ENCODE data around the gene NUP153. TPM values are rescaled to one million over a fixed set of nuclear protein-coding genes. Genes with fewer than 3 reads are reported as not detected.
"Not testable (repeated sequence)": the region's sequence is repeated elsewhere in the genome, so short reads cannot be mapped to it uniquely, and the experiment has no call there.

NUP153 gene
- total RNA-seq, 1 donor from 2014 or later, result 48.6 TPM

DNA sequence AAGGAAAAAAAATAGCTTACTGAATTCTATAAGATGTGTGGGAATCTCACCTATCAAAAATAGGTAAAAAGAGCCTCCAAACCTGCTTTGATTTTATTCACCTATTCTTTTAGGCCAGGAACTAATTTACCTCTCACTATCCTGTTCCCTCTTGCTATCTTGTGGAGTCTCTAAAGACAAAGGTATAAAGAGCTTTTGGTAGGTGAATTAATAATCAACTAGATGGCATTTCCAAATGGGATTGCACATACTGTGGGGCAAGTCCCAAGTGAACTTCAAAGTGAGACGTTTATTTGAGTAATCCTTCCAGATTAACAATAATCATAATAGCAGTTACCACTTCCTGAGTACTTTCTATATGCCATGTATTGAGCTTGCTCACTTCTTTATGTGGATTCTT is 103.8 kb downstream of the NUP153 start:
- DNase-seq (ENCODE audit: low read depth), result peak; percentile 73

DNA sequence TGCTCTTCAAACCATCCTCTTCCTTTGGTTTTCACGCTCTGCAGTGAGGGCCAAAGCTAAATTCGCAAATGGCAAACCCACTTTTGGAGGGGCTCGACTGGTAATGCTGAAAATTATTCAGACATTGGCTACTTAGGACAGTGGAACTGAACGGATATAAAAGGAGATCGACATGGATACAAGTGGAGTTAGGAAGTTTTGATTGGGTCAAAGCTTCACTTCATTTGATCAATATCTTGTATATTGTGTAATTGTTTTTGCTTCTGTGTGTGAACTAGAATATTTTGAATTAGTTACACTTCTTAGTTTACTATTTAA is 105.4 kb downstream of the NUP153 start:
- no peak for DNase-seq (ENCODE audit: low read depth)

DNA sequence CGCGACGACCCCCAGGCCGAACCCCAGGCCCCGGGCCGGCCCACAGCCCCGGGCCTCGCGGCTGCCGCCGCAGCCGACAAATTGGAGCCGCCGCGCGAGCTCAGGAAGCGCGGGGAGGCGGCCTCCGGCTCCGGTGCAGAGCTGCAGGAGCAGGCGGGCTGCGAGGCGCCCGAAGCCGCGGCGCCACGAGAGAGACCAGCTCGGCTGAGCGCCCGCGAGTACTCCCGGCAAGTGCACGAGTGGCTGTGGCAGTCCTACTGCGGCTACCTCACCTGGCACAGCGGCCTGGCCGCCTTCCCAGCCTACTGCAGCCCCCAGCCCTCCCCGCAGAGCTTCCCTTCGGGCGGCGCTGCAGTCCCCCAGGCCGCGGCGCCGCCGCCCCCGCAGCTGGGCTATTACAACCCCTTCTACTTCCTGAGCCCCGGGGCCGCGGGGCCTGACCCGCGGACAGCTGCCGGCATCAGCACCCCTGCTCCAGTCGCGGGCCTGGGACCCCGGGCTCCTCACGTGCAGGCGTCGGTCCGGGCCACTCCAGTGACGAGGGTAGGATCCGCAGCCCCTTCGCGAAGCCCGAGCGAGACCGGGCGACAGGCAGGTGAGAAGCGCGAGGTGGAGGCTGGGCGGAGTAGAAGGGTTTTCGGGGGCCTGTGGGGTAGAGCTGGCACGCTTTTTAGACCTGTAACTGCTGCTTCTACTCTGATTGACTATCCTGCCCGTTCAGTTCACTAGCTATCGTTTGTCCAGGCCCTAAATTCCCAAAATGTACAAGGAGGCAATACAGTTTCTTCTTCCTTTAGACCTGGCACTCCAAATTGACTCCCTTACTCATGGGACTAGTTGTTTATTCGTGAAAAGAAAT is 106.0 kb downstream of the NUP153 start:
- no peak for DNase-seq (ENCODE audit: low read depth)

DNA sequence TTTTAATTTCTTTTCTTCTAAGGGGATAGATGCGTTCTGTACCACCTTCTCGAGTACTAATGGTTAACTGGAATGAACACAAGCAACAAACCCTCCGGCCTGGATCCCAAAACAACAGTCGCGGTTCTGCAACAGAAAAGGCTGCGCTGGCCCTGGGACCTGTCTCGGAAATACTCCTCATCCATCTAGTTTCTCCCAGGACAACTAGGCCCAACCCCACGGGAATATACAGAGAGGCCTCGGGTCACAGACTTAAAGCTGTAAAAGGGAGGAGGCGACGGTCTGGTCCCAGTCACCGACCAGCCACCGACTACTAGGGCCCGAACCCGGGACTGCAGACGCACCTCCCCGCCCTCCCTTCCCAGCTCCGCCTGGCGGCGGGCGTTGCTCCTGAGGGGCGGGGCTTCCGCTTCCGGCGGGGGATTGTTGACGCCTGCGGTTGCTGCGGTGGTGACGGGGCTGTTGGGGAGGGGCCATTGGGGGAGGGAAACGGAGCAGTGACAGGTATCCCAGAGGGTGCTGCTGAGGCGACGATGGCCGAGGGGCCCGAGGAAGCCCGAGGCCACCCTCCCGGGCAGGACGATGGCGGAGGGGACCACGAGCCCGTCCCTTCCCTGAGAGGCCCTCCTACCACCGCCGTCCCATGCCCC is 106.7 kb downstream of the NUP153 start, which contains the start of gene FAM8A1:
Gene FAM8A1, plus strand, starts transcription at position 426 of the 650 bp plus-strand sequence. Its CDS starts 108 bp downstream, at position 534.
- peak; percentile 77 for DNase-seq (ENCODE audit: low read depth)

DNA sequence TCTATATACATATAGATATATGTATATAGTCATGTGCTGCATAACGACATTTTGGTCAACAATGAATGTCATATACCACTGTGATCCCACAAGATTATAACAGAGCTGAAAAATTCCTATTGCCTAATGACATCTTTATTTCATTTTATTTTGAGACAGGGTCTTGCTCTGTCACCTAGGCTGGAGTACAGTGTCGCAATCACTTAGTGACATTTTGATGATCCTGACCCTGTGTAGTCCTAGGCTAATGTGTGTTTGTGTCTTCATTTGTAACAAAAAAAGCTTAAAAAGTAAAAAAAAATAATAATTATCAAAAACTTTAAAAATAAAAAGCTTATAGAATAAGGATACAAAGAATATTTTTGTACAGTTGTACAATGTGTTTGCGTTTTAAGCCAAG is 110.6 kb downstream of the NUP153 start:
- no peak for DNase-seq (ENCODE audit: low read depth)

DNA sequence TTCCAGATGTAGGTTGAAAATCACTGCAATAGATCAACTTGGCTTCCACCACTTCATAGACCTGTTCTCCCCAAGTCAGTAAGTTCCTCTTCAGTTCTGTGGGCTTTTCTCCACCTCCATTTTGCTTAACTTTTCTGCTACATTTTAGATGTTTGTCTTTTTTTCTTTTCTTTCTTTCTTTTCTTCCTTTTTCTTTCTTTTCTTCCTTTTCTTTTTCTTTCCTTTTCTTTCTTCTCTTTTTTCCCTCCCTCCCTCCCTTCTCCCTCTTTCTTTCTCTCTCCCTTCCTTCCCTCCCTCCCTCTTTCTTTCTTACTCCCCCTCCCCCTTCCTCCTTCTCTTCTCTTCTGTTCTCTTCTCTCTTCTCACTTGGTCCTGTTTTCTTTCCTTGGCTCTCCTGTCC is 113.5 kb downstream of the NUP153 start:
- no peak for DNase-seq (ENCODE audit: low read depth)

DNA sequence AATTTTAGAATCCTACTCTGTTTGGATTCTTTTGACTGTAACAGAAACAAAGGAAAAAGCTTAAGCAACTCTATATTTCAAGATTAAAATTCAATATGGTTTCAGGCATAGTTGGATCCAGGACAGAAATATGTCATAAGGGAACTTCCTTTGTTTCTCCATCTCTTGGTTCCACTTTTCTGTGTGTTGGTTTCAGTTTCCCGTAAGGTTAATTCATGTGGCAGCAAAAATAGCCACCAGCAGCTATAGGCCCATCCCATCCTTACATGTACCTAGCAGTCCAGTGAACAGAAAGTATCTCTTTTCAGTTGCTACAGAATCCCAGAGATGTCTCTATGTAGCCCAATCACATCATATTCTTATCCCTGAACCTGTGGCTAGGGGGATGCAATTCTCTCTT is 115.4 kb downstream of the NUP153 start:
- DNase-seq (ENCODE audit: low read depth), result no peak

DNA sequence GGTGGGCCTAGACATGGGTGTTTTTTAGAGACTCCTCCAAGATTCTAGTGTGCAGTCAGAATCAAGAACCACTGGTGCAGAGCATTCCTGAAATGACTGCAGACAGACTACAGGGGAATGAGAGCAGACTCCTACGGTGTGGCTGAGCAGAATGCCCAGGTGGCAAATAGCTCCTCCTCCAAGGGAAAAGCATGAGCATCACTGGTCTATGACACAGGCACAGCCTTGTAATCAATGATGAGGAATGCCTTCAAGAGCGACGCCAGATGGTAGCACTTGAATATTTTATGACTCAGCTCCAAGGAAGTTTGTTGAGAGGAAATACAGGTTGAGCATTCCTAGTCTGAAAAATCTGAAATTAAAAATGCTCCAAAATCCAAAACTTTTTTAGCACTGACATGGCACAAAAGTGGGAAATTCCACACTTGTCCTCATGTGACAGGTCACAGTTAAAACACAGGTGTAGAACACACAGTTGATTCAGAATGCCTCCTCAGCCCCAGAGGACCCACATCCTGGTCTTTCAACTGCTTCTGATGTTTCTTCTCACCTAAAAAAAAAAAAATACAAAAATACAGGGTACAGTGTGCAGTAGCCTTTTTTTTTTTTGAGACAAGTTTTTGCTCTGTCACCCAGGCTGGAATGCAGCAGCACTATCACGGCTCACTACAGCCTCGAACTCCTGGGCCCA is 117.2 kb downstream of the NUP153 start:
- peak; percentile 91 for DNase-seq (ENCODE audit: low read depth)

DNA sequence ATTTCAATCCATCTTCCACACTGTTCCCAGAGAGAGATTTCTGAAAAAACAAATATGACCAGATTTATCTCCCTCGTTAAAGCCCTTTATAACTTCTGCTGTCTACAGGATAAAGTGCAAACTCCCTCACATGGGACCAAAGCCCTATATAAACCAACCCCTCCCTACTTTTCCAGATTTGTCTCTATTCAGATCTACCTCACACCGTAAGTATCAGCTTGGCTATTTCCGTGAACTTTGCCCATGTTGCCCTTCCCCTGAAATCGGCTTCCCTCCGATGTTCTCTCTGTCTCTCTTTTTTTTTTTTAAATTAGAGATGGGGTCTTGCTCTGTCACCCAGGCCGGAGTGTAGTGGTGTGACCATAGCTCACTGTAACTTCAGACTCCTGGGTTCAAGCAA is 118.7 kb downstream of the NUP153 start:
- no peak for DNase-seq (ENCODE audit: low read depth)

DNA sequence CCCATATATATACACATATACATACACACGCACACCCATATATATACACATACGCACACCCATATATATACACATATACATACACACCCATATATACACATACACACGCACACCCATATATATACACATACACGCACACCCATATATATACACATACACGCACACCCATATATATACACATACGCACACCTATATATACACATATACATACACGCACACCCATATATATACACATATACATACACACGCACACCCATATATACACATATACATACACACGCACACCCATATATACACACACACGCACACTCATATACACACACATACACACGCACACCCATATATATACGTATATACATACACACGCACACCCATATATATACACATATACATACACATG is 120.1 kb downstream of the NUP153 start:
- DNase-seq (ENCODE audit: low read depth), result not testable (repeated sequence)

DNA sequence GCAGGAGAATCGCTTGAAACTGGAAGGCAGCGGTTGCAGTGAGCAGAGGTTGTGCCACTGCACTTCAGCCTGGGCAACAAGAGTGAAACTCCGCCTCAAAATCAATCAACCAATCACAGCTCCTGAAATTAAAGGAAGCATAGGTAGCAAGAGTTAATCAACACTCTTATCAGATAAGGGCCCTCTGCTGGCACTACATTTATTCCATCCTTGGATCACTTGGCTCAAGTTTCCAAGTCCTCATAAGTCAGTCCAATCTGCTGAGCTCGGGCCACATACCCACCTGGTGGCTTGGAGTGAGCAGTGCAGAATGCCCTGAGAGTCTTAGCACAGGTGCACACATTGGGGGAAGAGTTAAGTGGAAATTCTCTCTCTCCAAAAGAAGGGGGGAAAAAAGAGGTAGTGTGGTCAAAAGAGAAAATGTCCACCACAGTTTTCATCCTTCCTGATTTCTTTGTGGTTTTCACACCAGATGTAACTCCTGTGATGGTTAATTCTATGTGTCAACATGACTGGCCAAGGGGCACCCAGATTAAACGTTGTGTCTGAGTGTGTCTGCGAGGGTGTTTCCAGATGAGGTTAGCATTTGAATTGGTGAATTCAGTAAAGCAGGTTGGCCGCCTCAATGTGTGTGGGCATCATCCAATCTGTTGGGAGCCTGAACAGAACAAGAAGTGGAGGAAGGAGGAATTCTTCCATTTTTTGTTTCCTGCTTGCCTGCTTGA is 120.8 kb downstream of the NUP153 start:
- peak; percentile 37 for DNase-seq (ENCODE audit: low read depth)

DNA sequence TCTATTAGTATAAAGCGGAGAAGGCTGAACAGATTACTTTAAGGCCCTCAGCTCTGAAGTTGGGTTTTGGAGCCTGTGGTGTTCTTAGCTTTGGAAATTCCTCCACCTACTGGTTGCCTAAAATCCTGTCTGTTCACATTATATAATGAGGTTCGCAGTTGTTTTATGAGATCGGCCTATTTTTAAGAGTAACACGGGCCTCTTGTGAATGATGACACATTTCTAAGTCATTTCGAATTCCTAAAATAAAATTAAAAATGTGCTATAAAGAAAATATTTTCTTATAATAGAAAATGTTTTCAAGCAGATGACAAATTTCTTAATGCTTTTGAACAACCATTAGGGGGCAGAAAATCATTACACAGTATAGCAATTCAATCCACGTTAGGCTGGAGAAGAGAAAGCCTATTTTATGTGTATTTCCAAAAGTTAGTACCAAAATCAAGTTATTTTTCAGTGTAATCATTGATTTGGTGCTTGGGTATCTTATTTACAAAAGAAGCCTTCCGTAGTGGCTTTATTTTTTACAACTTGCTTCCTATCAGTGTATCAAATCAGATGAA is 122.4 kb downstream of the NUP153 start:
- DNase-seq (ENCODE audit: low read depth), result peak; percentile 72

DNA sequence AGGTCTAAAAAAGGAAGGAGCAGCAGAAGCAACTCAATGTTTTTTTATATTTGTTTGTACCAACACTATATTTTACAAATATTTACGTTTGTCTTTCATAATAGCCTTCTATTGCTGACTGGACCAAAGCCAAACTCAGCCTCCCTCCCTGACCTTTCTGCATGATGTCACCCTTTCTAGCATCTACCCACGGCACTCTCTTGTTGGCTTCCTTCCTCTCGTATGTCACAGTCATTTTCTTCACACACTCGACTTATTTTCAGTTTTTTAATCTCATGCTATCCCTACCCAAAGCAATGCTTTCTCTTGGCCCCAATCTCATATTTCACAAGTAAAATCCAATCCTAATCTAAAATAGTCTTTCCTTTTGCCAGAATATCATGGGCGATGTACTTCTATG is 122.9 kb downstream of the NUP153 start:
- DNase-seq (ENCODE audit: low read depth), result no peak

DNA sequence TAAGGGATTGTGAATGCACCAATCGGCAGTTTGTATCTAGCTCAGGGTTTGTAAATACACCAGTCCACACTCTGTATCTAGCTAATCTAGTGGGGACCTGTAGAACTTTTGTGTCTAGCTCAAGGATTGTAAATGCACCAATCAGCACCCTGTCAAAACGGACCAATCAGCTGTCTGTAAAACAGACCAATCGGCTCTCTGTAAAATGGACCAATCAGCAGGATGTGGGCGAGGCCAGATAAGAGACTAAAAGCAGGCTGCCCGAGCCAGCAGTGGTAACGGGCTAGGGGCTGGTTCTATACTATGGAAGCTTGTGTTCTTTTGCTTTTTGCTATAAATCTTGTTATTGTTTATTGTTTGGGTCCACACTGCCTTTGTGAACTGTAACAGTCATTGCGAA is 125.4 kb downstream of the NUP153 start:
- not testable (repeated sequence) for DNase-seq (ENCODE audit: low read depth)

DNA sequence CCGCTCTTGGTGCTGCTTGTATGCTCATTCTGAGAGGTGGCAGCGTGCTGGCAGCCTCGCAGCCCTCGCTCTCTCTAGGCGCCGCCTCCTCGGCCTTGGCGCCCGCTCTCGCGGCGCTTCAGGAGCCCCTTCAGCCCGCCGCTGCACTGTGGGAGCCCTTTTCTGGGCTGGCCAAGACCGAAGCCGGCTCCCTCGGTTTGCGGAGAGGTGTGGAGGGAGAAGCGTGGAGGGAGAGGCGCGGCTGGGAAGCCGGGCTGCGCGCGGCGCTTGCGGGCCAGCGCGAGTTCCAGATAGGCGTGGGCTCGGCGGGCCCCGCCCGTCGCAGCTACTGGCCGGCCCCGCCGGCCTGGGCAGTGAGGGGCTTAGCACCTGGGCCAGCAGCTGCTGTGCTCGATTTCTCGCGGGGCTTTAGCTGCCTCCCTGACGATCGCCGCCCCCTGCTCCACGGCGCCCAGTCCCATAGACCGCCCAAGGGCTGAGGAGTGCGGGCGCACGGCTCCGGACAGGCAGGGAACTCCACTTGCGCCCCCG is 126.1 kb downstream of the NUP153 start:
- no peak for DNase-seq (ENCODE audit: low read depth)

DNA sequence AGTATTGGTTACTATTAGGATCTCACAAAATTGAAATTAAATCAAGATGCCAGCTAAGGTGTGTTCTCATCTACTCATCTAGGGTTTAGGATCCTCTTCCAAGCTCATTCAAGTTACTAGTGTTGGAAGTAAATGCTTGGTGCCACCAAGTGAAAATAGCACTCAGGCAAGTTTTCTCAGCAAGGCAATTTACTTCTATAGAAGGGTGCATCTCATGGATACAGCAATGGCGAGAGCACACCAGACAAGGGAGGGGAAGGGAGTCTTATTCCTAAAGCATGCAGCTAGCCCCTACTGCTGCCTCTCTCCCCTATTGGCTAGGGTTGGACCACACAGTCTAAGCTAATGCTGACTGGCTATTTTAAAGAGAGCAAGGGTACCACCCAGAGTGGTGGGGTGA is 129.7 kb downstream of the NUP153 start:
- no peak for DNase-seq (ENCODE audit: low read depth)

DNA sequence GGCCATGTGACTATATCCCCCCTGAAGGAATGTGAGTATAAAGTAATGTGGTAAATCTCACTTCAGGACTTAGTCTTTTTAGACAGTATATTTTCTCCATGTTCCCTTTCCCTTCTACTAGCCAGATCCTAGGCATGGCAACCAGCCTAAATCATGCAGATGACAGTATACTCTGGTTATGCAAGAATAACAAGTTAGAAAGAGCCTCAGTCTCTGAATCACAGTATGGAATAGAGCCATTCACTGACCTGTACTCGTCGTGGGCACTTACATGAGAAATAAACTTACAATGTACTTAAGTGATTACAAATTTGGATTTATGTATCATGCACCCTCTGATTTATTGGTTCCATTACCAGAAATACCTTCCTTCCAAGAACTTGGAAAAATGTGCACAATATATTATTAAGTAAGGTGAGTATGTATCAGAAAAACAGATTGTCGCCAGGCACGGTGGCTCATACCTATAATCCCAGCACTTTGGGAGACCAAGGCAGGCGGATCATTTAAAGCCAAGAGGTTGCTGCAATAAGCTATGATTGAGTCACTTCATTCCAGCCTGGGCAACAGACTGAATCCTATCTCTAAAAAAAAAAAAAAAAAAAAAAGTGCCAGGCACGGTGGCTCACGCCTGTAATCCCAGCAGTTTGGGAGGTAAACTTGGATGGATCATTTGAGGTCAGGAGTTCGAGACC is 131.7 kb downstream of the NUP153 start:
- DNase-seq (ENCODE audit: low read depth), result peak; percentile 28

DNA sequence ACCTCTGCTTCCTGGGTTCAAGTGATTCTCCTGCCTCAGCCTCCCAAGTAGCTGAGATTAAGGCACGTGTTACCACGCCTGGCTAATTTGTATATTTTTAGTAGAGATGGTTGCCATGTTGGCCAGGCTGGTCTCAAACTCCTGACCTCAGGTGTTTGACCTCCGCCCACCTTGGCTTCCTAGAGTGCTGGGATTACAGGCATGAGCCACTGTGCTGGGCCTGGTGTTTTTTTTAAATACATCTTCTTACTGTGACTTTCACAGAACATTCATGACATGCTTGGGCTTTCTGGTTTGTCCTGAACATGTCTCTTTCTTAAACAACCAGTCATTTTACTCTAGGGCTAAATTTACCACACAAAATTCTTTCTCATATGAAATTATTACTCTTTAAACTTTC is 141.3 kb downstream of the NUP153 start:
- no peak for DNase-seq (ENCODE audit: low read depth)

Measured in renal cortical epithelial cell (primary cell).